Activated T-helper 2 cell treated with anti-CD3 and anti-CD28 coated beads, Interferon-gamma antibody, Interleukin-2, Interleukin-4, amounts not matched to agents 10 μg/mL and 5 μg/mL and 100 μg/mL, durations not matched to agents 14 hours and 24 hours and 36 hours (primary cell): Measurements from ENCODE around the gene SRGAP3. TPM values are rescaled to one million over a fixed set of nuclear protein-coding genes. Genes with fewer than 3 reads are reported as not detected.
A peak's percentile ranks its signal among the peaks of the same experiment; 100 is the strongest.

Experiments used
- DNase-seq: peaks from one replicate; pipeline ENCODE4 v3.0.0; 2021; ENCODE audit warnings: low spot score
- H3K27ac Mint-ChIP-seq: one replicate; pipeline ENCODE4 v1.8.0; 2021; ENCODE audit warnings: mixed read lengths
- H3K27me3 Mint-ChIP-seq: one replicate; pipeline ENCODE4 v1.8.0; 2021; ENCODE audit warnings: low read depth, mixed read lengths
- H3K36me3 Mint-ChIP-seq: one replicate; pipeline ENCODE4 v1.8.0; 2021; ENCODE audit warnings: low read depth, mixed read lengths
- H3K4me1 Mint-ChIP-seq: one replicate; pipeline ENCODE4 v1.8.0; 2021; ENCODE audit warnings: low read depth, mixed read lengths
- H3K4me3 Mint-ChIP-seq: one replicate; pipeline ENCODE4 v1.8.0; 2021; ENCODE audit warnings: low read depth, mild to moderate bottlenecking, moderate library complexity, mixed read lengths
- H3K9me3 Mint-ChIP-seq: one replicate; pipeline ENCODE4 v1.8.0; 2021; ENCODE audit warnings: mixed read lengths
- intact Hi-C: fragments of 100-400 bp; cut with micrococcal nuclease; formaldehyde crosslinking; loops from one replicate; pipeline ENCODE4 v1.15.1; 2023
- total RNA-seq: library from RNA; stranded (reverse); gene quantifications from 2 replicates; pipeline ENCODE4 v1.2.3, GENCODE V29; 2022

SRGAP3 gene
- total RNA-seq, 1 donor from 2014 or later = 0.71 TPM

DNA sequence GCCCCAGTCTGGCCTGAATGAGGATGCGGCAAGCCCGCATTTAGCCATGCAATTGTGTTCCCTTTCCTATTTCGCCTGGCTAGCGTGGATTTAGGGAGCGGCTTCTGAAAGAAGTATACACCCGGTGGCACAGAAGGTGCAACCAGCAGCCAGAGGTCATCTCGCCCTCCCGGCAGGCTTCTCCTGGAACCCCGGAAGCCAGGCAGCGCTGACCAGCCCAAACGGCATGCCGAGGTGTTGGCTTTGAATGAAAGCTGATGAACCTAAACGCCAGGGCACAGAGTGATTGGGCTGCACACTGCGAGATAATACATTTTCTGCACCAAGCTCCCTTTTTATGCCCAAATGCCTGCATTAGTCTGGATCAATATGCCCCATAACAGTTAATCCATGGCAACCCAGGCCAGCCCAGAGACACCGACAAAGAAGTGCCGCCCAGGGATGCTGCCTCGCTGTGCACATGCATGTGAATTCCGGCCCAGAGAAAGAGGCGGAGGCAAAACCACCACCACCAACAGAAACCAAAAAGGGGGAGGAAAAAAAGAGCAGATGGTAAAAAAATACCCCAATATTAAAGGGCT is 1.4 kb downstream of the SRGAP3 start:
- intact Hi-C loops = loop anchor here (2.0 kb wide), 1 partner anchor 79 kb away; no protein-coding TSS in a partner anchor
- peaks cover 8% of the 10 kb centered on the region for H3K27me3 Mint-ChIP-seq
- H3K27ac Mint-ChIP-seq = no peak overlapping the region
- peaks cover 25% of the 10 kb centered on the region for H3K4me1 Mint-ChIP-seq
- no peaks in the 10 kb centered on the region for H3K9me3 Mint-ChIP-seq
- DNase-seq = no peak
- H3K4me3 Mint-ChIP-seq = peak overlapping the region; percentile 85
- H3K36me3 Mint-ChIP-seq = no peaks in the 10 kb centered on the region

DNA sequence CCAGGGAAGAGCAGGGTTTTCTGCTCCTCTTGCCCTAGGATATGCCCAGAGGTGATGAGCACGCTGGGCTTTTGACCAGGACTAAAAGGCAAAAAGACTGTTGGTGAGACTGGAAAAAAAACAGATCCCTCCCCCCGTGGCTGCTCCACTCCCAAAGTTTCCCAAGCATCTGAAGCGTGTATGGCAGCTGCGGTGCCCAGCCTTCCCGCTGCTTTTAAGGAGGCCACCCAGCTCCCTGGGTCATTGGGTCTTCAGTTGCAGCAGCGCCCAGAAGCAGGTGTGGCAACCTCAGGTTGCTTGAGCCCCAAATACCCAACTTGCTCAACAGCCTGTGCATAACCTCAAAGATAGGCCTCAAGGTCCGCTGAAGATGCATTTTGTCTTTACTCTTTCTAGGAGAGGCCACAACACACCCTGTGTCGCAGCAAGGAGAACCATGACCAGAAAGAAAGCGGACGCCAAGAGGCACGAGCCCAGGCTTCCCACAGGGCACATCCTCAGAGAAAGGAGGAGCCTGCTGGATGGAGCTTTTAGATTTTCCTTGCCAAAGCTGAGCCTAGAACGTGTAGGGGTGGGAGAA is 2.0 kb downstream of the SRGAP3 start:
- Mint-ChIP-seq H3K4me1 (peaks cover 25% of the 10 kb centered on the region), H3K4me3 (no peak overlapping the region), H3K36me3 (no peaks in the 10 kb centered on the region), H3K27ac (no peak overlapping the region), H3K9me3 (no peaks in the 10 kb centered on the region), H3K27me3 (peaks cover 5% of the 10 kb centered on the region)
- no peak for DNase-seq
- intact Hi-C loops = no loop called here

DNA sequence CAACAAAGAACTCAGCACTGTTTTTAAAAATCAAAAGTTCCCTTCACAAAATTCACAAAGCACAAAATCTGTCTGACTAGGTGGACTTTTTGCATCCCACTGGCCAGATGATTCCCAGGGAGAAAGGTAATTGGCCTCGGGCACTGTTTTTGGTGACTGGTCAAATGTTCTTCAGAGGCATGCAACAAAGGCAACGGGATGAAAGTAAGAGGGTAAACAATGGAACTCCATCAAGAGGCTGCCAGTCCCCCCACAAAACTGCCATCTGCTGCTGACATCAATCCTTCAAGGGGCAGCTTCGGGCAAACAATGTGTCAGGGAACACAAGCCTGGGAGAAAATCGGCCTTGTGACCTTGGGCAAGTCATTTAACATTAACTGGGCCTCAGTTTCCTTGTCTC is 3.3 kb downstream of the SRGAP3 start:
- no peaks in the 10 kb centered on the region for H3K36me3 Mint-ChIP-seq
- H3K4me3 Mint-ChIP-seq = no peak overlapping the region
- peaks cover 5% of the 10 kb centered on the region for H3K27me3 Mint-ChIP-seq
- no peak overlapping the region for H3K27ac Mint-ChIP-seq
- DNase-seq = no peak
- intact Hi-C loops = no loop called here
- H3K4me1 Mint-ChIP-seq = peaks cover 26% of the 10 kb centered on the region
- no peaks in the 10 kb centered on the region for H3K9me3 Mint-ChIP-seq

DNA sequence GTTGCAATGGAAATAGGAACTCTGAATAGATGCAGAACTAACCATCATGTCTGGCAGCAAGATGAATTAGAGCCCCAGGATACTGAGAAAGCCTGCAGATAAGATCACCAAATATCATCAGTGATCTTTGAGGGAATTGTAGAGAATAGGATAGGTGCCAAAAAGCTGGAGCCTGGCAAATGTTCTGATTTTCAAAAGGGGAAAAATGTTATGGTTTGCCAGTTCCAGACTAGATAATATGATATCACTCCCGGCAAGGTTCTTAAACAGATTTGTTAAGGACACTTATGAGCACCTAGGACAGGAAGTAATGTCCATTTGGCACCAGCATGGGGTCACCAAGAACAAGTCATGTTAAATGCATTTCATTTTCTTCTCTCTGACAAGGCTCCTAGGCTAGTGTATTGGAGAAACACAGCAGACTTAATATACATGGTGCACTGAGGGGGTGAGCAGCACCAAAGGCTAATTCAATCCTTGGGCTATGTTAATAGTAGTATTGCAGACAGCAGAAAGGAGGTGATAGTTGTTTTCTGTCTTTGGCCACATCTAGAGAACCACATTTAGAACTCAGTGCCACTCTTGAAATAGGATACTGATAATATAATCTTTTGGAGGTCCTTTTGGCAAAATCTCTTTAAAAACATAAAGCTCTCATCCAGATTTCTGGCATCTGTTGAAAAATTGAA is 4.8 kb downstream of the SRGAP3 start:
- intact Hi-C loops = no loop called here
- no peaks in the 10 kb centered on the region for H3K9me3 Mint-ChIP-seq
- DNase-seq = no peak
- no peak overlapping the region for H3K27ac Mint-ChIP-seq
- H3K36me3 Mint-ChIP-seq = no peaks in the 10 kb centered on the region
- H3K4me3 Mint-ChIP-seq = no peak overlapping the region
- peaks cover 3% of the 10 kb centered on the region for H3K27me3 Mint-ChIP-seq
- peaks cover 21% of the 10 kb centered on the region for H3K4me1 Mint-ChIP-seq

DNA sequence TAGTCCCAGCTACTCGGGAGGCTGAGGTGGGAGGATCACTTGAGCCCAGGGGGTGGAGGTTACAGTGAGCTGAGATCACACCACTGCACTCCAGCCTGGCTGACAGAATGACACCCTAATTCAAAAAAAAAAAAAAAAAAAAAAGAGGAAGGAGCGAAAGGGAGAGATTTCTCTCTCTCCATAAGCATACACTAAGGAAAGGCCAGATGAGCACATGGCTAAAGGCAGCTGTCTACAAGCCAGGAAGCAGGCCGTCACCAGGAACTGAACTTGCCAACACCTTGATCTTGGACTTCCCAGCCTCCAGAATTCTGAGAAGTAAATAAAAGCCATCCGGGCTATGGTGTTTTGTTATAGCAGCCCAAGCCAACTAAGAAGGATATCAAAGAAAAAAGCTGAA is 7.5 kb downstream of the SRGAP3 start:
- Mint-ChIP-seq H3K4me1 (peaks cover 7% of the 10 kb centered on the region), H3K4me3 (no peak overlapping the region), H3K27ac (no peak overlapping the region), H3K36me3 (no peaks in the 10 kb centered on the region), H3K9me3 (no peaks in the 10 kb centered on the region), H3K27me3 (peaks cover 7% of the 10 kb centered on the region)
- intact Hi-C loops = no loop called here
- no peak for DNase-seq

DNA sequence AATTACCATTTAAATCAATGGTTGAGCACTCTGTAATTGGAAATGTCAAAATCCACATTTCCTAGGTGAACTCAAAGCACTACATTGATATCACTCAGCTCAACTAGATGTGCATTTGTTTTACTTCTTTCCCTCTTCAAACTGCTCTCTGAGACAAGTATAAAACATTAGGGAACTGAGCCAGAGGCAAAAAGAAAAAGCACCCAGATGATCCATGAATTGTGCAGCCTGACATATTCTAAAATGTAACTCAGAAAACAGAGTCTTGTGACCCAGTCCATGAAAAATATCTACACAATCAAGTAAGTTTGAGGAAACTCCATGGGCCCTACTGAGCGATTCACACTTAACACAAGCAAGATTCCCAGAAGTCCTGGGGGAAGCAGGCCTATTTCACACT is 9.8 kb downstream of the SRGAP3 start:
- peaks cover 3% of the 10 kb centered on the region for H3K4me1 Mint-ChIP-seq
- H3K4me3 Mint-ChIP-seq = no peak overlapping the region

DNA sequence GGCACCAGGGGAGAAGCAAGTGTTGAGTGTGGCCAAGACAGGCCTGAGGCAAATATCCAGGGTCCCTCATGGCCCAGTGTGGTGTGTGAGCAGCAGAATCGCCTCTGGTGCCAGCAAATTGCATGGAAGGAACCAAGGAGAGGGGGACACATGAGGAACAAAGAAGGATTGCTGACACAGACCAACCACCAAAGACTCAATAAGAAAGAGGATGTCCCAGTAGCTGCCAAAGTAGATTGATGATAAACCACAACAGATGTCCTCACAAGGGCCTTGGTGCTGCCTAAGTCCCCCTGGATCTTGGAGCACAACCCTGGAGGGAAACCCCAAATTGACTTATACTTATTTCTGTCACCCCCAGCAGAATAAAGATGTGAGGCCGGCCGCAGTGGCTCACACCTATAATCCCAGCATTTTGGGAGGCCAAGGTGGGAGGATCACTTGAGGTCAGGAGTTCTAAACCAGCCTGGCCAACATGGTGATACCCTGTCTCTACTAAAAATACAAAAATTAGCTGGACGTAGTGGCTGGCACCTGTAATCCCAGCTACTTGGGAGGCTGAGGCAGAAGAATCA is 10.6 kb downstream of the SRGAP3 start:
- no peaks in the 10 kb centered on the region for H3K9me3 Mint-ChIP-seq
- intact Hi-C loops = no loop called here
- peaks cover 5% of the 10 kb centered on the region for H3K36me3 Mint-ChIP-seq
- H3K4me1 Mint-ChIP-seq = peaks cover 3% of the 10 kb centered on the region
- DNase-seq = no peak
- H3K27me3 Mint-ChIP-seq = peaks cover 10% of the 10 kb centered on the region
- no peak overlapping the region for H3K4me3 Mint-ChIP-seq
- H3K27ac Mint-ChIP-seq = no peak overlapping the region

More for the DNA sequence above, 9.8 kb downstream of the SRGAP3 start:
- no peak overlapping the region for H3K27ac Mint-ChIP-seq
- H3K27me3 Mint-ChIP-seq = peaks cover 5% of the 10 kb centered on the region
- intact Hi-C loops = no loop called here
- no peak for DNase-seq
- no peaks in the 10 kb centered on the region for H3K9me3 Mint-ChIP-seq
- peaks cover 5% of the 10 kb centered on the region for H3K36me3 Mint-ChIP-seq

DNA sequence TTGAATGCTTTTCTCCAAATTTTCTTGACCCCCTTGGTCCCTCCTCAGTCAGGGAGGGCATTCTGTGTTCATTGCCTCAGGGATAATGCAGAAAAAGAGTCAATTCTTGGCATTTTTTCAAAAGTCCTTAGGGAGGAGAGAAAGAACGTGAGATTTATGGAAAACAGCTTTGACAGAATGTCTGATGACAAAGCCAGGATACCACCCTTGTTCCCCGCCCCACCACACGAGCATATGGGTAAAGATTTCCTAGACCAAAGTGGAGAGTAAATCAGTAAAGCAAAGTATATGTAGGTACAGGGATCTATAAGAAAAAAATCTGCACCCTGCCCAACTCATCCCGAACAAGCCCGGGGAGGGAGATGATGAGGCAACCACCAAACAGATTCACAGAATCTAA is 11.2 kb downstream of the SRGAP3 start:
- Mint-ChIP-seq H3K27ac (no peak overlapping the region), H3K4me1 (peaks cover 3% of the 10 kb centered on the region), H3K9me3 (no peaks in the 10 kb centered on the region), H3K4me3 (no peak overlapping the region), H3K36me3 (peaks cover 5% of the 10 kb centered on the region), H3K27me3 (peaks cover 16% of the 10 kb centered on the region)
- no peak for DNase-seq
- intact Hi-C loops = no loop called here

DNA sequence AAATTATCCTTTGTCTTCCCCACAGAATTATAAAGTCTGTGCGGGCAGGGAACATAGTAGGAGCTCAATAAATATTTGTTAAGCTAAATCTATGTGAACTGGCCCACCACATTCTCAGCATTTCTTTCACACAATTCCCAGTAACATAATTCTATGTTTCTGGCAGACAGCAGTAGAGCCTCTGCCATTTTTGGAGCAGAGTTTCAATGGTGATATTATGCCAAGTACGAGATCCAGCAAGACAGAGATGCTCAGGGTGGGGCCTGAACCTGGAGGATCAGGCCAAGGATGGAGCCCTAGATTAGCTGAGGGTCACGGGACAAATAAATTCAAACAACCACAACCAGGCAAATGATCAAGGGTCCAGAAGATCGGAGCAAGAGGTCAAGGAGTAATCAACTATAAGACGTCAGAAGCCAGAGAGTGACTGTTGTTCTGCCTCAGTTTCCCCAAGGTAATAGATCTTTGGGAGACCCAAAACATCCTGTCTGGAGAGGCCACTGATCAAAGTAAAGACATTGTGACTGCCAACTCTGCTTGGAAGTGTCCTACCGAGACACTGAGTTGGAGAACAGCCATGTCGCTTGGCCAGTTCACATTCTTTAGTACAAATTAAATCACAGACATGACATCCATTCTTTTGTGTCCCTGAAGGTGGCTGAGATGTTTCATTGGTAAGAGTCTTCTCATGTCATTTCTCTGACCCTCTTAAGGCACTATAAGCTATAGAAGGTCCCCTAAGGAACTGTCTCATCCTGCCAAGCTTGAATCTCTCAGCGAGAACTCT is 15.4 kb downstream of the SRGAP3 start:
- H3K36me3 Mint-ChIP-seq = peaks cover 5% of the 10 kb centered on the region
- intact Hi-C loops = no loop called here
- H3K27me3 Mint-ChIP-seq = peaks cover 18% of the 10 kb centered on the region
- peaks cover 6% of the 10 kb centered on the region for H3K4me1 Mint-ChIP-seq
- H3K27ac Mint-ChIP-seq = no peak overlapping the region
- no peaks in the 10 kb centered on the region for H3K9me3 Mint-ChIP-seq
- no peak for DNase-seq
- H3K4me3 Mint-ChIP-seq = no peak overlapping the region

DNA sequence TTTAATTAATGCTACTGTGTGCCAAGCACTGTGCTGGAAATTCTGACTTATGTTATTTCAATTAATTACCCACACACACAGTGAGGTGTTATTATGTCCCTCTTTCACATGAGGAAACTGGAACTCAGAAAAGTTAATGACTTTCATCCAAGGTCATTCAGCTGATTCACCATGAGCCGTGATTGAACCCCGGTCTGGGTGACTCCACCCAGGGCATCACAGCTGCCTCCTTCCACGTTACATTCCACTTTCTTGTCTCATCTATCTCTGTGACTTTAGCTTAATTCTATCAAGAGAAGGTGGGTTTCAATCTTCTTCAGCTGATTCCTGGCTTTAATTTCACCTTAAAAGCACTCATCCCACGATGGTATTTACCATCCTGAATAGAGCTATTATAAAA is 16.3 kb downstream of the SRGAP3 start:
- H3K9me3 Mint-ChIP-seq = no peaks in the 10 kb centered on the region
- peaks cover 11% of the 10 kb centered on the region for H3K4me1 Mint-ChIP-seq

DNA sequence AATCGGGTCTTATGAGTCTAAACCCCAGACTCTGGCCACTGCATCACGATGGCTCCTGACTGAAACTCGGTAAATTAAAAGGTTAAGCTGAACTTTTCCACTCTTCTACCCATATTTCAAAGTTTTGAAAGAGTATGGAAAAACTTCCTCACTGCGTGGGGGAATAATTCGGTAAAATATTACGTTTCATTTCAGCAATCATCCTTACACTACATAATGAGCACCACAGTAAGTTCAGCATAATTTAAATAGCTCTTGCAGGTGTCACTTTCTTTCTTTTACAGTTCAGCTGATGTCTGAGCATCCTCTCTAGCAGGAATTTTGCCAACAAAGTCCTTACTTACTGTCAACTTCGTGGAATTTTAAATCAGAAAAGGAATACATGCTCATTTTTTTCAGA is 17.5 kb downstream of the SRGAP3 start:
- Mint-ChIP-seq H3K27me3 (peaks cover 14% of the 10 kb centered on the region), H3K9me3 (no peaks in the 10 kb centered on the region), H3K36me3 (peaks cover 5% of the 10 kb centered on the region), H3K27ac (no peak overlapping the region), H3K4me3 (no peak overlapping the region), H3K4me1 (peaks cover 22% of the 10 kb centered on the region)
- no peak for DNase-seq
- intact Hi-C loops = no loop called here

More for the DNA sequence above, 16.3 kb downstream of the SRGAP3 start:
- intact Hi-C loops = no loop called here
- peaks cover 18% of the 10 kb centered on the region for H3K27me3 Mint-ChIP-seq
- DNase-seq = no peak
- peaks cover 5% of the 10 kb centered on the region for H3K36me3 Mint-ChIP-seq
- no peak overlapping the region for H3K27ac Mint-ChIP-seq
- no peak overlapping the region for H3K4me3 Mint-ChIP-seq

DNA sequence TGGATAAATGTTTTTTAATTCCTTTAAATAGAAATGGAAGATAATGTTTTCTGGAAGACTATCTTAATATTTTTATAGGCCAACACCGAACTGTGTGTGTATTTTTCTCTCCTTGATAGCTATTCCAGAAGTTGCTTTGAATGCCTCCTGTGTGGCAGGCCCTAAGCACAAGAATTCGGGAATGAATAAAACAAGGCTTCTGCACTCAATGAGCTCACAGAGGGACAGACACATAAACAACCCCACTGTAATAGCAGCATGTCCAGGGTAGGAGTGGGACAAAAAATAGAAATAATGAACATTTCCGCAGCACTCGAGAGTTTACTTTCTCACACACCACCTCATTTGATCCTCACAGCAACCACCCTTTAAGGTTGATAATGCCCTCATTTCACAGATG is 18.0 kb downstream of the SRGAP3 start:
- H3K4me3 Mint-ChIP-seq = no peak overlapping the region
- no peaks in the 10 kb centered on the region for H3K9me3 Mint-ChIP-seq
- no peak for DNase-seq
- no peak overlapping the region for H3K27ac Mint-ChIP-seq
- H3K36me3 Mint-ChIP-seq = peaks cover 5% of the 10 kb centered on the region
- peaks cover 26% of the 10 kb centered on the region for H3K4me1 Mint-ChIP-seq
- peaks cover 14% of the 10 kb centered on the region for H3K27me3 Mint-ChIP-seq
- intact Hi-C loops = no loop called here
